Dedifferentiated amniotic fluid mesenchymal stem cell (primary cell): Measurements from ENCODE around the gene XPR1.
"Not testable (repeated sequence)": the region's sequence is repeated elsewhere in the genome, so short reads cannot be mapped to it uniquely, and the experiment has no call there.

ENCODE experiments used
- DNase-seq: peaks from one replicate; pipeline ENCODE4 v3.0.0-alpha.2; 2016; ENCODE audit errors: extremely low spot score

Gene XPR1

DNA sequence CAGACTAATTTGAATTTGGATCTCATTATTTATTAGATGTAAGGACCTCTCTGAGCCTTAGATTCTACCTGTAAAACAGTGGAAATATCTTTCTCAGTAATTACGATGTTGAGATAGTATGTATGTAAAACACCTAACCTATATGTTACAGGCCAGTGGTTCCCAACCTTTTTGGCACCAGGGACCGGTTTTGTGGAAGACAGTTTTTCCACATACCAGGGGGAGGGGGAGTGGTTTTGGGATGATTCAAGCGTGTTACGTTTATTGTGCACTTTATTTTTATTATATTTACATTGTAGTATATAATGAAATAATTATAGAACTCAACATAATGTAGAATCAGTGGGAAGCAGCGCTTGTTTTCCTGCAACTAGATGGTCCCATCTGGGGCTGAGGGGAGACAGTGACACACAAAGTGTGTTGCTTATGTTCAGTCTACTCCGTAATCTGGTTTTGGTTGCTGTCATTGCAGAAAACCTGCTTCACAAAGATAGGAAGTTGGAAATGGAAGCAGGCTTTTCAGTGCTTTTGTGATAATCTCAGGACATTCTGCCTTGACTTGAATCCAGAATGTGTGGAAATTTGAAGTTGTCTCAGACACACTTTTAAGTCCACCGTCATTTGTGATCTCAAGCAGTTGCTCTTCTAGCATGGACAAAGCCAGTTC, 12.8 kb downstream of the XPR1 start:
- no peak for DNase-seq

DNA sequence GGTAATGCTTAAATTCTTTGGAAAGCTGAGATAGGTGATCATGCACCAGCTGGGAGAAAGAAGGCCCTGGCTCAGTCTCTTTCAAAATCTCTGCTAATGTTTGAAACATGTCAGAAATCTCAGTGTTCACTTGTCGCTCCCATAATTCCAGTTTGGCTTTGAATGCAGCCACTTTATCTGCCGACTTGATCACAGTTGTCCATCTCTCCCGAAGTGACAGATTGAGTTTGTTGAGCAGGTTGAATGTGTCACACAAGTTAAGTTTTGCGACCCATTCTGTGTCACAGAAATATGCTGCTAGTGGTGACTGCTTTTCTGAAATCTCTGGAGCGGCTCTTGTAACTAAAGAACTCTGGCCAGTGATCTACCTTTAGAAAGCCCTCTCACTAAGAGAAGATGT, 13.4 kb downstream of the XPR1 start:
- not testable (repeated sequence) for DNase-seq

DNA sequence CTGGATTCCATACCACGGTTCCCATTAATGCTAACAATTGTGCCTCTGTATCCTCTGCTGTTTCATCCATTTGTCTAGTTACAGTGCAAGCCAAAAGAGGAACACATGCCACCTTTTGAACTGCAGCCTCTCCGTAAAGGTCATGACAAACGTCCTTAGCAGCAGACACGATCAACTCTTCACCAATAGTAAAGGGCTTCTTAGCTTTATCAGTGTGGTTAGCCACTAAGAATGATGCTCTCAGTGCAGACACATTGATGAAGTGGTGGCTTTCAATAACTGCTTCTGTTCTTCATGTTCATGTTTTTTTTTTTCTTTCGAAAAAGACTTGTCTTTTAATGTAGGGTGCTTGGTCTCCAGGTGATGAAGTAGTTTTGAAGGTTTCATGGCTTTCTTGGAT, 14.3 kb downstream of the XPR1 start:
- DNase-seq: no peak

GRCh38 chr1:180646547-180646946, 14.7 kb downstream of the XPR1 start:
- no peak for DNase-seq

DNA sequence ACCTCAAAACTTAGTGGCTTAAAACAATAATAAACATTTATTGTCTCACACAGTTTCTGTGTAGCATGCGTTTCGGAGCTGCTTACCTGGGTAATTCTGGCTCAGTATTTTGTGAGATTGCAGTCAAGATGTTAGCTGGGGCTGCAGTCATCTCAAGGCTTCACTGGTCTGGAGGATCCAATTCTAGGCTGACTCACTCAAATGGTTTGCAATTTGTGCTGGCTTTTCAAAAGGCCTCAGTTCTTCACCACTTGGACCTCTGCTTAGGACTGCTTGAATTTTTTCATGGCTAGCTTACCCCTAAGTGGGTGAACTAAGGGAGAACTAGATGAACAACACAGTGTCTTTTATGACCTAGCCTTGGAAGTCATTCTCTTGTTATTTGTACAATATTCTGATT, 21.0 kb downstream of the XPR1 start:
- DNase-seq: peak; percentile 18

DNA sequence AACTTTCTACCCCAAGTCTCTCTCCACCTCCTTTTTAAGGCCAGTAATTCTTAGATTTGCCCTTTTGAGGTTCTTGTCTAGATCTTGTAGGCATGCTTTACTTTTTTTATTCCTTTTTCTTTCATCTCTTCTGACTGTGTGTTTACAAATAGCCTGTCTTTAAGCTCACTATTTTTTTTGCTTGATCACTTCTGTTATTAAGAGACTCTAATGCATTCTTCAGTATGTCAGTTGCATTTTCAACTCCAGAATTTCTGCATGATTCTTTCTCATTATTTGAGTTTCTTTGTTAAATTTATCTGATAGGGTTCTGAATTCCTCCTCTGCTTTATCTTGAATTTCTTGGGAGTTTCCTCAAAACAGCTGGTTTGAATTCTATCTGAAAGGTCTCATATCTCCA, 30.9 kb downstream of the XPR1 start:
- no peak for DNase-seq

DNA sequence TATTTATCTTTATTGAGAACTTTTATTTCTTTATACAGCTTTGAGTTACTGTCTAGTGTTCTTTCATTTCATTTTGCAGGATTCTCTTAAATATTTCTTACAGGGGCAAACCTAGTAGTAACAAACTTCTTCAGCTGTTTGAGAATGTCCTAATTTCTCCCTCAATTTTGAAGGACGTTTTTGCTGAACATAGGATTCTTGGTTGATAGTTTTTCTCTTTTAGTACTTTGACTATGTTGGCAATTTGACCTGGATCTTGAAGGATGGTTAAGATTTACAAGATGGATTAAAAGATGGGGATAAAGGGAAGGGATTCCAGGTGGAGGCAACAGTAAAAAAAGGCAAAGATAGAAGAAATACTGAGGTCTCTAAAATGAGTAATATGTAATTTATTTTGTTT, 38.9 kb downstream of the XPR1 start:
- no peak for DNase-seq

- no peak for DNase-seq
Measured at GRCh38 chr1:180672105-180672504, 40.3 kb downstream of the XPR1 start.

DNA sequence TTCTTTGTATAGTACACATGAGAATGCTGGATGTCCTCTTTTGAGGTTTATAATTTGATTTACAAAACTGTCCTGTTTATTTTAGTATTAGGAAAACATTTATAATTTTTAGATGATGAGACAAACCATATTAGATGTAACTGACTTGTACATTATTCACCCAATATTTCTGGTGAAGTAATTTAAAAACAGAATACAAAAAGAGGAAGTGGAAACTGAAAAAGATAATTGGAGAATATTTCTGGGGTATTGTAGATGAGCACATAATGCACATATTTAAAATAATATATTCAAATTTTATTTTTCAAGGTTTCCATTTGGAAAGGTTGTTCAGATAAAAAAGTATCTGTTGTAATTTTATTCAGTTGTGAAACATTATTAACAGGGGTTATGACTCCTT, 40.7 kb downstream of the XPR1 start:
- no peak for DNase-seq

GRCh38 chr1:180674603-180675530, 43.0 kb downstream of the XPR1 start:
- DNase-seq: peak; percentile 52

DNA sequence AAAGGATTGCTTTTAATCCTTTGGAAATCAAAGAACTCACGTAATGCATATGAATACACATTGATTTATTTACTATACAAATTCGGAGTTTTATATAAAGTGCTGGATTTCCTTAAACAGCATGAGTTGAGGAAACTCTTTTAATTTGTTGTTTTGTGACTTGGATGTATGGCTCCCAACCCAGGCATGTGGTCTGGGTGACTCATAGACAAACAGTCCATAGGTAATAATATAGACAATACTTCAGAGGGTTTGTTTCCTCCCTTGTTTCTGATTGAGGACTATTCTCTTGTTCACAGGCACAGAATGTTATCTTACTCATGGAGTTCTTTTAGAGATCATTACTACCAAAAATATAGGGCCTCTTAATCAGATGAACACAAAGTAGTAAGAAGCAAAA, 43.8 kb downstream of the XPR1 start:
- DNase-seq: no peak

GRCh38 chr1:180680558-180681144, 48.8 kb downstream of the XPR1 start:
- no peak for DNase-seq

DNA sequence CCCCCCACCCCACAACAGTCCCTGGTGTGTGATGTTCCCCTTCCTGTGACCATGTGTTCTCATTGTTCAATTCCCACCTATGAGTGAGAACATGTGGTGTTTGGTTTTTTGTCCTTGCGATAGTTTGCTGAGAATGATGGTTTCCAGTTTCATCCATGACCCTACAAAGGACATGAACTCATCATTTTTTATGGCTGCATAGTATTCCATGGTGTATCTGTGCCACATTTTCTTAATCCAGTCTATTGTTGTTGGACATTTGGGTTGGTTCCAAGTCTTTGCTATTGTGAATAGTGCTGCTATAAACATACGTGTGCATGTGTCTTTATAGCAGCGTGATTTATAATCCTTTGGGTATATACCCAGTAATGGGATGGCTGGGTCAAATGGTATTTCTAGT, 51.3 kb downstream of the XPR1 start:
- not testable (repeated sequence) for DNase-seq

DNA sequence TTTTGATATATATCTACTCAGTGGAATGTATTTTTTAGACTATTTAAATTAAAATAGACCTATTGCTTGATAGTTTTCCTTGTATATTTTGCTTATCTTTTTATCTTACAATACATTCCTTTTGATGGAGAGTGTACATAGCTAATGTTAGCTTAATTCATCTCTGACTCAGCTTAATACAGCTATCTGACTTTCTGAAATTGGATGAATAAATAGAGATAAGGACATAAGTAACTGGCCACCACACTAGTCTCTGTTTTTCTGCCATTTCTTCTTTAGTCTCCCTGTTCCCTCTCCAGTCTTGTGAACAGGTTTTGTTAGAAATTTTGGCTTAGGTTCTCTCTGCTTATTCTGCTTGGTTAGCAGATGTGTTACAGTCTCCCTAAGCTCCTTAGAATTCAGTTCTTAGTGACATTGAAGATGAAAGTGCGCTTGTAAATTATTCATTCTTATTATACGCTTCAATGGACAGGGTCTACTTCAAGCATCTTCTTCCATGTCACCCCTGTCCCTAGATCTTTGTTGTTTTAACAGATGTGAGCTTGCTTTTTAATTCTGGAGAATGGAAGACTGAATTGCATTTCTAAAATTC, 59.6 kb downstream of the XPR1 start:
- no peak for DNase-seq

DNA sequence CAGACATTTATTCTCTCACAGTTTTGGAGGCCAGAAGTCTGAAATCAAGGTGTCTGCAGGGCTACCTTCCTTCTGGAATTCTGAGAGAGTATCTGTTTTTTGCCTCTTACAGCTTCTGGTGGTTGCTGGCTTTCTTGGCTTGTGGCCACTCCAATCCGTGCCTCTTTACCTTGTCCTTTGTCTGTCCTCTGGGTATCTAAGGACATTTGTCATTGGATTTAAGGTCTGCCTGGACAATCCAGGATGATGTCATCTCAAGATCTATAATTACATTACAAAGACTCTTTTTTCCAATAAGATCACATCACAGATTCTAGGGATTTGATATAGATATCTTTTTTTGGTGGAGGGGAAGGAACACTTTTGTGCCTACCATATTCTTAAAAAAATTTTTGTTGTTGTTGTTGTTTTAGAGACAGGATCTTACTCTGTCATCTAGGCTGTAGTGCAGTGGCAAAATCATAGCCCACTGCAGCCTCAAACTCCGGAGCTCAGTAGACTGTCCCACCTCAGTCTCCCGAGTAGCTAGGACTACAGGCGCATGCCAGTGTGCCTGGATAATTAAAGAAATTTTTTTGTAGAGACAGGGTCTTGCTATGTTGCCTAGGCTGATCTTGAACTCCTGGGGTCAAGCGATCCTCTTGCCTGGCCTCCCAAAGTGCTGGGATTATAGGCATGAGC, 61.9 kb downstream of the XPR1 start:
- DNase-seq: no peak

GRCh38 chr1:180695282-180695681, 63.5 kb downstream of the XPR1 start:
- no peak for DNase-seq

DNA sequence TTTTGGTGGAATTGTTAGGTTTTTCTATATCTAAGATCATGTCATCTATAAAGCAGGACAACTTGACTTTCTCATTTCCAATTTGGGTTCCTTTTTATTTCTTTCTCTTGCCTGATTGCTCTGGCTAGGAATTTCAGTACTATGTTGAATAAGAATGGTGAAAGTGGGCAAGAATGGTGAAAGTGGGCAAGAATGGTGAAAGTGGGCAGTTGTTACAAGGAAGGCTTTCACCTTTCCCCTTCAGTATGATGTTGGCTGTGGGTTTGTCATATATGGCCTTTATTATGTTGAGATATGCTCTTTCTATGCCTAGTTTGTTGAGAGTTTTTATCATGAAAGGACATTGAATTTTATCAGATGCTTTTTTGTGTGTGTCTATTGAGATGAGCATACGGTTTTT, 64.5 kb downstream of the XPR1 start:
- no peak for DNase-seq

DNA sequence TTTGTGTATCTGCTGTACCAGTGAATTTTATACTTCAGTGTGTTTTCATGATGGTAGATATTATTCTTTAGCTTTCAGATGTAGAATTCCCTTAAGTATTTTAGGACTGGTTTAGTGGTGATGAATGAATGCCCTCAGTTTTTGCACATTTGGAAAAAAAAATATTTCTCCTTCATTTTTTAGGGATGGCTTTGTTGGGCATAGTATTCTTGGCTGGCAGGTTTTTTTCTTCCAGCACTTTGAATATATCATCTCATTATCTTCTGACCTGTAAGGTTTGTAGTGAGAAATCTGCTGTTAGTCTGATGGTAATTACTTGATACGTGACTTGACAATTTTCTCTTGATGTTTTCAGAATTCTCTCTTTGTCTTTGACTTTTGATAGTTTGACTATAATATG, 66.8 kb downstream of the XPR1 start:
- no peak for DNase-seq

- DNase-seq: not testable (repeated sequence)
Measured at GRCh38 chr1:180702376-180702775, 70.6 kb downstream of the XPR1 start.

GRCh38 chr1:180710746-180711145, 78.9 kb downstream of the XPR1 start:
- DNase-seq: not testable (repeated sequence)

DNA sequence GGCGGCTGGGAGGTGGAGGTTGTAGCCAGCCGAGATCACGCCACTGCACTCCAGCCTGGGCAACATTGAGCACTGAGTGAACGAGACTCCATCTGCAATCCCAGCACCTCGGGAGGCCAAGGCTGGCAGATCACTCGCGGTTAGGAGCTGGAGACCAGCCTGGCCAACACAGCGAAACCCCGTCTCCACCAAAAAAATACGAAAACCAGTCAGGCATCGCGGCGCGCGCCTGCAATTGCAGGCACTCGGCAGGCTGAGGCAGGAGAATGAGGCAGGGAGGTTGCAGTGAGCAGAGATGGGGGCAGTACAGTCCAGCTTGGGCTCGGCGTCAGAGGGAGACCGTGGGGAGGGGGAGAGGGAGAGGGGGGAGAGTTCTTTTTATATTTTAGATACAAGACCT, 79.4 kb downstream of the XPR1 start:
- not testable (repeated sequence) for DNase-seq

- DNase-seq: no peak
Measured at GRCh38 chr1:180720753-180721152, 88.9 kb downstream of the XPR1 start.
